Retinal pigment epithelial cell (primary cell): Measurements from ENCODE around the gene CERS1.

ENCODE experiments used
- DNase-seq: peaks from one replicate; pipeline ENCODE4 v3.0.0-alpha.2; 2010; ENCODE audit warnings: low read depth
- H3K4me3 ChIP-seq: 2 replicates; pipeline ENCODE4 v1.5.1; 2011; ENCODE audit warnings: mild to moderate bottlenecking, low read length, control low read depth, moderate library complexity
- CTCF ChIP-seq: conservative IDR thresholded peaks from 2 replicates; pipeline ENCODE4 v1.5.1; 2011; ENCODE audit warnings: low read depth, low read length, control low read depth, inconsistent platforms

The CERS1 gene

GRCh38 chr19:18896421-18896841, 473 bp upstream of the CERS1 start:
- peak; percentile 28 for DNase-seq
- TF ChIP-seq CTCF = peak; percentile 17
- peak overlapping the region; percentile 33 for H3K4me3 ChIP-seq

GRCh38 chr19:18895038-18895823, 727 bp downstream of the CERS1 start:
- DNase-seq = no peak
- TF ChIP-seq CTCF = peak; percentile 54
- H3K4me3 ChIP-seq = peak overlapping the region; percentile 60

GRCh38 chr19:18894254-18895037, 1.5 kb downstream of the CERS1 start:
- no peak for TF ChIP-seq CTCF
- peak; percentile 36 for DNase-seq
- peak overlapping the region; percentile 60 for H3K4me3 ChIP-seq

- DNase-seq = no peak
- no peak overlapping the region for H3K4me3 ChIP-seq
- no peak for TF ChIP-seq CTCF
Observed at GRCh38 chr19:18893587-18894253, 2.2 kb downstream of the CERS1 start.

GRCh38 chr19:18889949-18890745, 5.8 kb downstream of the CERS1 start:
- TF ChIP-seq CTCF = no peak
- H3K4me3 ChIP-seq = no peak overlapping the region
- no peak for DNase-seq

- H3K4me3 ChIP-seq = no peak overlapping the region
- no peak for TF ChIP-seq CTCF
- no peak for DNase-seq
Observed at GRCh38 chr19:18886972-18887371, 9.0 kb downstream of the CERS1 start.
